Astrocyte (in vitro differentiated cells and primary cell): ENCODE measurements around the gene SLC35C1. TPM values are rescaled to one million over a fixed set of nuclear protein-coding genes. Genes with fewer than 3 reads are reported as not detected.

Experiments used
- DNase-seq: peaks from one replicate; pipeline ENCODE4 v3.0.0-alpha.2; 2010; ENCODE audit warnings: low read depth
- FAIRE-seq: peaks from 2 replicates; lab custom pipeline; 2011; peaks lifted over from hg19 to GRCh38; lab: Jason Lieb, UNC
- H2AFZ ChIP-seq: 2 replicates; pipeline ENCODE4 v1.6.0; 2012; ENCODE audit warnings: low read depth, low read length, inconsistent platforms
- H3K27ac ChIP-seq: 2 replicates; pipeline ENCODE4 v1.5.1; 2011; ENCODE audit warnings: low read depth, low read length, inconsistent platforms
- H3K27me3 ChIP-seq: 2 replicates; pipeline ENCODE4 v1.6.0; 2011; ENCODE audit warnings: low read length, inconsistent platforms; ENCODE audit not compliant: insufficient read depth
- H3K36me3 ChIP-seq: 2 replicates; pipeline ENCODE4 v1.5.1; 2011; ENCODE audit warnings: low read length, inconsistent platforms; ENCODE audit not compliant: insufficient read depth
- H3K4me1 ChIP-seq: 2 replicates; pipeline ENCODE4 v1.5.1; 2011; ENCODE audit warnings: low read length, inconsistent platforms; ENCODE audit not compliant: insufficient read depth
- H3K4me2 ChIP-seq: 2 replicates; pipeline ENCODE4 v1.6.0; 2012; ENCODE audit warnings: low read length, inconsistent platforms
- H3K4me3 ChIP-seq: 2 replicates; pipeline ENCODE4 v1.5.1; 2011; ENCODE audit warnings: low read depth, mild to moderate bottlenecking, low read length, inconsistent platforms; ENCODE audit not compliant: insufficient read depth
- H3K79me2 ChIP-seq: 2 replicates; pipeline ENCODE4 v1.6.0; 2012; ENCODE audit warnings: mild to moderate bottlenecking, low read length, inconsistent platforms; ENCODE audit not compliant: insufficient read depth
- H3K9ac ChIP-seq: 2 replicates; pipeline ENCODE4 v1.6.0; 2012; ENCODE audit warnings: mild to moderate bottlenecking, low read length, inconsistent platforms
- H3K9me3 ChIP-seq: 2 replicates; pipeline ENCODE4 v1.5.1; 2012; ENCODE audit warnings: low read depth, mild to moderate bottlenecking, low read length, inconsistent platforms; ENCODE audit not compliant: insufficient read depth
- H4K20me1 ChIP-seq: 2 replicates; pipeline ENCODE4 v1.6.0; 2012; ENCODE audit warnings: low read length, inconsistent platforms; ENCODE audit not compliant: insufficient read depth
- H3K27ac Mint-ChIP-seq: one replicate; pipeline ENCODE4 v1.8.0; 2021; ENCODE audit warnings: mild to moderate bottlenecking, mixed read lengths; ENCODE audit not compliant: unreplicated experiment
- H3K27me3 Mint-ChIP-seq: one replicate; pipeline ENCODE4 v1.8.0; 2021; ENCODE audit warnings: low read depth, mixed read lengths; ENCODE audit not compliant: unreplicated experiment
- H3K36me3 Mint-ChIP-seq: one replicate; pipeline ENCODE4 v1.8.0; 2021; ENCODE audit warnings: low read depth, mixed read lengths; ENCODE audit not compliant: unreplicated experiment
- H3K4me1 Mint-ChIP-seq: one replicate; pipeline ENCODE4 v1.8.0; 2021; ENCODE audit warnings: low read depth, mixed read lengths; ENCODE audit not compliant: unreplicated experiment
- H3K4me3 Mint-ChIP-seq: one replicate; pipeline ENCODE4 v1.8.0; 2021; ENCODE audit warnings: mild to moderate bottlenecking, moderate library complexity, mixed read lengths; ENCODE audit not compliant: unreplicated experiment
- H3K9me3 Mint-ChIP-seq: one replicate; pipeline ENCODE4 v1.8.0; 2021; ENCODE audit warnings: mild to moderate bottlenecking, mixed read lengths; ENCODE audit not compliant: unreplicated experiment
- EZH2 ChIP-seq: IDR thresholded peaks from 2 replicates; pipeline ENCODE4 v1.6.1; 2012; ENCODE audit warnings: mild to moderate bottlenecking, low read length, inconsistent platforms; ENCODE audit not compliant: insufficient read depth
- total RNA-seq: library from RNA; stranded (reverse); gene quantifications from 2 replicates; pipeline ENCODE4 v1.2.1, GENCODE V29; 2021
- TF ChIP-seq, protein P1 (sequence below): IDR thresholded peaks from 2 replicates; pipeline ENCODE4 v1.5.1; 2011; ENCODE audit warnings: low read depth, mild to moderate bottlenecking, inconsistent platforms, low read length, moderate library complexity; ENCODE audit not compliant: insufficient read depth

SLC35C1 gene
- total RNA-seq, 1 donor from 2014 or later: 23.4 TPM

DNA sequence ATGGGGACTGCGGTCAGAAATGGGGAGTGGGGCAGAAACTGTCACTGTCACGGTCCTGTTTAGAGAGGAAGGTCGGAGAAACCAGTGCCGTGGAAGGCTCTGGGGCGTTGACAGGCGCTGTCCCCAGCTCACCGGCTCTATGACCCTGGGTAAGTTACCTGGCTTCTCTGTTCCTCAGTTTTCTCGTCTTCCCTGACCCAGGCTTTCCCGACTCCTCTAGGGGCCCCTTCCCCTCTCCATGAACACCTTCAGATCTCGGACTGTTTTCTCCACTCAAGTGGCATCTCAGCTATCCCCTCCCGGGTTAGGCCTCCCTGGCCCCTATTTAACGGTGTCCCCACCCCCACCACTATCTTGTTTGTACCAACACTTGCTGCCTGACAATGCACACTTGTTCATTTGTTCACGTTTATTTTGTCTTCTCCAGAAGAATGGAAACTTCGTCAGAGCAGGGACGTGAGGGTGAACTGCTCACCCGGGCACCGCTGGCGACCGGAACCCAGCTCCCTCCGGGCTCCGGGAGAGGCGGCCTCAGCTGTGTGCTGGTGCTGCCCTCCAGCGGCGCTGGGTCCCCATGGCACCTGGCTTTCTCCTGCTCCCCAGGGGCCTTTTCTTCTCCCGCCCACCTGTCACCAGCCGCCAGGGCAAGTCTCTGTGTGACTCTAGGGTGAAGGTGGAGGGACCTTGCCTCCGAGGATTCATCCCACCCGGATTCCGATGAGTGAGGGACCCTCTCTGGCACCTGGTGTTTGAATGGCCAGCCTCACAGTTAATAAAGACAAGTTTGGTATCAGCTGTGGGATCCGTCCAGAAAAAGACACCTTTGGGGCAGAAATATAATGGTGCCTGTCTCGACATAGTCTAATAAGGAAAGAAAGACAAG lies 33.1 kb upstream of the SLC35C1 start:
- no peaks in the 10 kb centered on the region for H3K36me3 ChIP-seq
- no peaks in the 10 kb centered on the region for H3K4me1 Mint-ChIP-seq
- FAIRE-seq: no peak

DNA sequence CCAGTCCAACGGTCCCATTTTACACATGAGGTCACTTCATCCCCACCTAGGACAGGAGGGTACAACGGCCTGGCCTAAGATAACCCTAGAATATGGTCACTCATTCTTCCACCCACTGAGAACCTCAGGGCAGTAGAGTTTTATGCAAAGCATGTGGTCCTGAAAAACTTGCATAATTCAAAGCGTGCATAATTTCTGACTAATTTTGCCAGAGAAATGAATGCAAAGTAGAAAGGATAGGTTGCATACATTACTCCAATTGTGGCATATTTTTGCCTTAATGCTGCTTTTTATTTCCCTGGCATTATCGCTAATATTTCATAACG lies 32.5 kb upstream of the SLC35C1 start:
- H3K9ac ChIP-seq: no peak overlapping the region
- H3K9me3 ChIP-seq: no peaks in the 10 kb centered on the region
- H3K36me3 ChIP-seq: no peaks in the 10 kb centered on the region
- H3K4me3 ChIP-seq: no peak overlapping the region
- FAIRE-seq (no peak), DNase-seq (no peak)
- Mint-ChIP-seq H3K9me3 (no peaks in the 10 kb centered on the region), H3K36me3 (peaks cover 1% of the 10 kb centered on the region), H3K4me1 (no peaks in the 10 kb centered on the region), H3K27ac (no peak overlapping the region), H3K4me3 (no peak overlapping the region), H3K27me3 (peaks cover 66% of the 10 kb centered on the region)
- no peak overlapping the region for H3K4me2 ChIP-seq
- no peak for TF ChIP-seq EZH2
- TF ChIP-seq, protein P1, sequence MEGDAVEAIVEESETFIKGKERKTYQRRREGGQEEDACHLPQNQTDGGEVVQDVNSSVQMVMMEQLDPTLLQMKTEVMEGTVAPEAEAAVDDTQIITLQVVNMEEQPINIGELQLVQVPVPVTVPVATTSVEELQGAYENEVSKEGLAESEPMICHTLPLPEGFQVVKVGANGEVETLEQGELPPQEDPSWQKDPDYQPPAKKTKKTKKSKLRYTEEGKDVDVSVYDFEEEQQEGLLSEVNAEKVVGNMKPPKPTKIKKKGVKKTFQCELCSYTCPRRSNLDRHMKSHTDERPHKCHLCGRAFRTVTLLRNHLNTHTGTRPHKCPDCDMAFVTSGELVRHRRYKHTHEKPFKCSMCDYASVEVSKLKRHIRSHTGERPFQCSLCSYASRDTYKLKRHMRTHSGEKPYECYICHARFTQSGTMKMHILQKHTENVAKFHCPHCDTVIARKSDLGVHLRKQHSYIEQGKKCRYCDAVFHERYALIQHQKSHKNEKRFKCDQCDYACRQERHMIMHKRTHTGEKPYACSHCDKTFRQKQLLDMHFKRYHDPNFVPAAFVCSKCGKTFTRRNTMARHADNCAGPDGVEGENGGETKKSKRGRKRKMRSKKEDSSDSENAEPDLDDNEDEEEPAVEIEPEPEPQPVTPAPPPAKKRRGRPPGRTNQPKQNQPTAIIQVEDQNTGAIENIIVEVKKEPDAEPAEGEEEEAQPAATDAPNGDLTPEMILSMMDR: no peak
- no peak overlapping the region for H2AFZ ChIP-seq
- no peak overlapping the region for H3K27ac ChIP-seq
- no peaks in the 10 kb centered on the region for H4K20me1 ChIP-seq
- H3K4me1 ChIP-seq: no peaks in the 10 kb centered on the region
- H3K79me2 ChIP-seq: no peaks in the 10 kb centered on the region
- H3K27me3 ChIP-seq: peaks cover 16% of the 10 kb centered on the region

More for the DNA sequence above, 33.1 kb upstream of the SLC35C1 start:
- peaks cover 16% of the 10 kb centered on the region for H3K27me3 ChIP-seq
- no peaks in the 10 kb centered on the region for H4K20me1 ChIP-seq
- H3K4me3 ChIP-seq: peak overlapping the region; percentile 64
- H3K4me2 ChIP-seq: peak overlapping the region; percentile 99
- H3K4me3 Mint-ChIP-seq: peak overlapping the region; percentile 82
- H3K27me3 Mint-ChIP-seq: peaks cover 68% of the 10 kb centered on the region
- H3K27ac ChIP-seq: no peak overlapping the region
- no peaks in the 10 kb centered on the region for H3K4me1 ChIP-seq
- H3K36me3 Mint-ChIP-seq: peaks cover 1% of the 10 kb centered on the region
- peak overlapping the region; percentile 67 for H3K9ac ChIP-seq
- no peaks in the 10 kb centered on the region for H3K9me3 Mint-ChIP-seq
- DNase-seq: peak; percentile 36
- no peaks in the 10 kb centered on the region for H3K9me3 ChIP-seq
- TF ChIP-seq, protein P1: peak; percentile 67
- no peak for TF ChIP-seq EZH2
- no peaks in the 10 kb centered on the region for H3K79me2 ChIP-seq
- peak overlapping the region; percentile 97 for H2AFZ ChIP-seq
- peak overlapping the region; percentile 2 for H3K27ac Mint-ChIP-seq
